DMS153 treated with DMSO at 0.1 percent for 48 hours (cell line): Measurements from ENCODE around the gene TMEFF2.
A peak's percentile ranks its signal among the peaks of the same experiment; 100 is the strongest.

Experiments
- DNase-seq: peaks from one replicate; lab custom pipeline; 2025; ENCODE audit not compliant: unreplicated experiment; lab: John Stamatoyannopoulos, UW

Gene TMEFF2

GRCh38 chr2:192184349-192184748, 10.4 kb downstream of the TMEFF2 start:
- DNase-seq, result no peak

- no peak for DNase-seq
Measured at GRCh38 chr2:192183296-192183695, 11.4 kb downstream of the TMEFF2 start.

GRCh38 chr2:192166946-192167345, 27.8 kb downstream of the TMEFF2 start:
- DNase-seq, result no peak

GRCh38 chr2:192165842-192166241, 28.9 kb downstream of the TMEFF2 start:
- no peak for DNase-seq

- DNase-seq, result peak; percentile 44
Measured at GRCh38 chr2:192162392-192163042, 32.2 kb downstream of the TMEFF2 start.

- DNase-seq, result no peak
Measured at GRCh38 chr2:192161656-192162290, 33.0 kb downstream of the TMEFF2 start.

GRCh38 chr2:192159736-192160135, 35.0 kb downstream of the TMEFF2 start:
- no peak for DNase-seq

- DNase-seq, result no peak
Measured at GRCh38 chr2:192159208-192159607, 35.5 kb downstream of the TMEFF2 start.

GRCh38 chr2:192157776-192158175, 37.0 kb downstream of the TMEFF2 start:
- DNase-seq, result no peak

GRCh38 chr2:192155511-192156118, 39.1 kb downstream of the TMEFF2 start:
- DNase-seq, result no peak

- no peak for DNase-seq
Measured at GRCh38 chr2:192153561-192153960, 41.2 kb downstream of the TMEFF2 start.

- DNase-seq, result peak; percentile 36
Measured at GRCh38 chr2:192151853-192152252, 42.9 kb downstream of the TMEFF2 start.

- no peak for DNase-seq
Measured at GRCh38 chr2:192150166-192150565, 44.6 kb downstream of the TMEFF2 start.

GRCh38 chr2:192148620-192149321, 46.0 kb downstream of the TMEFF2 start:
- no peak for DNase-seq

GRCh38 chr2:192148241-192148619, 46.5 kb downstream of the TMEFF2 start:
- DNase-seq, result no peak

- no peak for DNase-seq
Measured at GRCh38 chr2:192146069-192147015, 48.4 kb downstream of the TMEFF2 start.

GRCh38 chr2:192145496-192145895, 49.2 kb downstream of the TMEFF2 start:
- DNase-seq, result no peak

- no peak for DNase-seq
Measured at GRCh38 chr2:192140236-192140839, 54.4 kb downstream of the TMEFF2 start.

GRCh38 chr2:192139813-192140212, 54.9 kb downstream of the TMEFF2 start:
- DNase-seq, result no peak

GRCh38 chr2:192137451-192137850, 57.3 kb downstream of the TMEFF2 start:
- no peak for DNase-seq
